ENCODE results near the gene FREM2. TPM values are rescaled to one million over a fixed set of nuclear protein-coding genes. Genes with fewer than 3 reads are reported as not detected.

Gene FREM2
- total RNA-seq, 1 donor from 2014 or later, result under 0.01 TPM

DNA sequence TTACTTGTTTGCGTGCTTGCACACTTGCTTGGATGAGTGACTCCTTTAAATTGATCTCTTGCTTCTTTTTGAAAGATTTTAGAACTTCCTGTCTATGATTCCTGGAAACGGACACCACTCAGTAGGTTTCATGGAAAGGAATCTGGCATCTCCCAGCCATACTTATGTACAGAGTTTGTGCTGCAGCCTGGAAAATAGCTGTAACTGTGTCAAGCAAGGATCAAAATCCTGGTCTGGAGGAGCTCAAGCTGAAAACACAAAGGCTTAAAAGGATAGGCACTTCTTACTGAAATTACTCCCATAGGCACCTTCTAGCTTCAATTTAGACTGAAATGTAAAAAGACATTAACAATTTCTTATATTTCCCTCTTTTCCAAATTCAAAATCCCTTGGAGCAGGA lies 1.4 kb upstream of the FREM2 start:
- DNase-seq (ENCODE audit: extremely low read depth, low read depth, low spot score), result no peak

DNA sequence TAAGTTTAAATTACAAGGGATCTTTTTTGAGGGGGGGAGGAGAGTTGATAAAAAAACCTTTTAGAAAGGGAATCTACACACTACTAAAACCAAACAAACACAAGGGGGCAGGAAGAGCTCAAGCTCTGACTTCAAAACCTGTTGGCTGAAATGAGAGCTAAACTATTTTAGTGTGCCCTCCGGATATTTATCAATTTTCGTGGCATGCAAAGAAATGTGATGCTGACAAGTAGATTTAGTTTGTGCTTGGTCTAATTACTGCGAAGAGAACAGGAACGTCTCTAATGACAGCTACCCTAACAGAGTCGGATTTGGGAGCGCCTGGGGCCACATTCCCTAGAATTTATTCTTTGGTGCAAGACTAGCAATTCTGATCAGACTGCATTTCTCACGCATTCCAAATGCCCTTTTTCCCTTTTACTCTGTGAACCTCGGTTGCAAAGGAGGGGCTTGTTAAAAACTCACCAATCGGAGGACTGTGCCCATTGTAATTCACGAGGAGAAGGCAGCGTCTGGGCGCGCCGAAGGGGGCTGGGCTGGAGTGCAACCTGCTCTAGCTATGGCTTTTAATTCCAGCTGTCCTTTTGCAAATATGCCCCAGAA lies 802 bp upstream of the FREM2 start:
- no peak for DNase-seq (ENCODE audit: extremely low read depth, low read depth, low spot score)

DNA sequence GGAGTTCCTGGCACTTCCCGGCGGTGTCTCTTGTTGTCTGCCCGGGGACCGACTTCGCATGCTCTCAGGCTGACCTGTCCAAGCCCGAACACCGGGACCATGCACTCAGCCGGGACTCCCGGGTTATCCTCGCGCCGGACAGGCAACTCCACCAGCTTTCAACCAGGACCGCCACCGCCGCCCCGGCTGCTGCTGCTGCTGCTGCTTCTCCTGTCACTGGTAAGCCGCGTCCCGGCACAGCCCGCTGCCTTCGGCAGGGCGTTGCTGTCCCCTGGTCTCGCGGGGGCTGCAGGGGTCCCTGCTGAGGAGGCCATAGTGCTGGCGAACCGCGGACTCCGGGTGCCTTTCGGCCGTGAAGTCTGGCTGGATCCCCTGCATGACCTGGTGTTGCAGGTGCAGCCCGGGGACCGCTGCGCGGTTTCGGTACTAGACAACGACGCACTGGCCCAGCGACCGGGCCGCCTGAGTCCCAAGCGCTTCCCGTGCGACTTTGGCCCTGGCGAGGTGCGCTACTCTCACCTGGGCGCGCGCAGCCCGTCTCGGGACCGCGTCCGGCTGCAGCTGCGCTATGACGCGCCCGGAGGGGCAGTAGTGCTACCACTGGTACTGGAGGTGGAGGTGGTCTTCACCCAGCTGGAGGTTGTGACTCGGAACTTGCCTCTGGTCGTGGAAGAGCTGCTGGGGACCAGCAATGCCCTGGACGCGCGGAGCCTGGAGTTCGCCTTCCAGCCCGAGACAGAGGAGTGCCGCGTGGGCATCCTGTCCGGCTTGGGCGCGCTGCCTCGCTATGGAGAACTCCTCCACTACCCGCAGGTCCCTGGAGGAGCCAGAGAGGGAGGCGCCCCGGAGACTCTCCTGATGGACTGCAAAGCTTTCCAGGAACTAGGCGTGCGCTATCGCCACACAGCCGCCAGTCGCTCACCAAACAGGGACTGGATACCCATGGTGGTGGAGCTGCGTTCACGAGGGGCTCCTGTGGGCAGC lies 661 bp downstream of the FREM2 start:
- DNase-seq (ENCODE audit: extremely low read depth, low read depth, low spot score), result no peak

DNA sequence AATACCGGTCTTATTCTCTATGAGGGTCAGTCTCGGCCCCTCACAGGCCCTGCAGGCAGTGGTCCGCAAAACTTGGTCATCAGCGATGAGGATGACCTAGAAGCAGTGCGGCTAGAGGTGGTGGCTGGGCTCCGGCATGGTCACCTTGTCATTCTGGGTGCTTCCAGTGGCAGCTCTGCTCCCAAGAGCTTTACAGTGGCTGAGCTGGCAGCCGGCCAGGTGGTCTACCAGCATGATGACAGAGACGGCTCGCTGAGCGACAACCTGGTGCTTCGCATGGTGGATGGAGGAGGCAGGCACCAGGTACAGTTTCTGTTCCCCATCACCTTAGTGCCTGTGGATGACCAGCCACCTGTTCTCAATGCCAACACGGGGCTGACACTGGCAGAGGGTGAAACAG lies 1.8 kb downstream of the FREM2 start:
- no peak for DNase-seq (ENCODE audit: extremely low read depth, low read depth, low spot score)

DNA sequence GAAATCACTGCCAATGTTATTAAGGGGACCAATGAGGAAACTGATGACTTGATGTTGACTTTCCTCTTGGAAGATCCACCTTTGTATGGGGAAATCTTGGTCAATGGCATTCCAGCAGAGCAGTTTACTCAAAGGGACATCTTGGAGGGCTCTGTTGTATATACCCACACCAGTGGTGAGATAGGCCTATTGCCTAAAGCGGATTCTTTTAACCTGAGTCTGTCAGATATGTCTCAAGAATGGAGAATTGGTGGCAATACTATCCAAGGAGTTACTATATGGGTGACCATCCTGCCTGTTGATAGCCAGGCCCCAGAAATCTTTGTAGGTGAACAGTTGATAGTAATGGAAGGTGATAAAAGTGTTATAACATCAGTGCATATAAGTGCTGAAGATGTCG lies 3.4 kb downstream of the FREM2 start:
- no peak for DNase-seq (ENCODE audit: extremely low read depth, low read depth, low spot score)

DNA sequence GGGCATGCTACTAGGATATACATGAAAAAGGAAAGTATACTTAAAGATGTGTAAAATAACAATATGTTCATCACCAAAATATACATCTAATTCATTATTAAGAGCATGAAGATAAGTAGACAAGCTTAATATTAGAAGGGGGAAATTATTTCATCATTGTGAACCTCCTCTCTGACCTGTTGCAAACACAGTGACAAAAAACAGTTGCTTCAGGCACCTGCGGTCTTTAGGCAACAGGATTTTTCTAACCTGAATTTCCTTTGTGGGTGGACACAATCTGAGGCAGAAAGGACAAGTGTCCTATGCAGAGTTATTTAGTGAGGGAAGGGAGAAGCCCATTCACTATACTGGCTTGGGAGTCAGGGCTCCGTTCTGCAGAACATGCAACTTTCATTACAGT lies 6.3 kb downstream of the FREM2 start:
- DNase-seq (ENCODE audit: extremely low read depth, low read depth, low spot score), result no peak

DNA sequence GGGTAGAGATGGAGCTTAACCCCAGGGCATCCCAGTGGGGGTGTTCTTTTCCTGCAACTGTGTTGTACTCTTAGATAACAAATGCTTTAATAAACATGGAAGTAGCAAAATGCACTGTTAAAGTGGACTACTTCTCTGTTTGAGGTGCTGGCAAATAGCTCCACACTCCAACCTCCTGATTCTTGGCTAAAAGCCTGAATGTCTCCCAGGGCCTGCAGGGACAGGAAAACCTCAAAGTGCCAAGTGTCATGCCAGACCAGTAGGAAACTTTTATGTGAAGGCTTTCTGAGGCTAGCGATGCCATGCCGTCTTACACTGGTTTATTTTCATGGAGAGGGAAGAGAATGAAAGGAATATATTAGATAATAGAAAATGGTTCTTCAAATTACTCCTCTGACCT lies 6.8 kb downstream of the FREM2 start:
- no peak for DNase-seq (ENCODE audit: extremely low read depth, low read depth, low spot score)

DNA sequence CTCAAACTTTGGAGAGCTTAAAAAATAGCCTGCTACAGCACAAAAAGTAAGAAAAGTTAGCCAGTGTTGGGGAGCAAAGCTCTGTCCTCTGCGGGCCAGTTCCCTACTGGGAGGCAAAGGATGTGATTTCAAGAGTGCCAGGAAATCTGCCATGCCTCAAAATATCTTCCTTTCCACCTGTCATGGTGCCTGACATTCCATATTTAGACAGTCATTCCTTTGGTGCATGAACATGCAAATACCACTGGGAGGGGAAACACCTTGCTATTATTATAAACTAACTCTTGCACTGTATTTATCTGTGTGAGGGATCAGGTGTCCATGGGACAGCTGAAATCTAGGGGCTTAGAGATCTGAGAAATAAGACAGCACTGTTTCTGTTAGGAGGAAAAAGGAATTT lies 10.3 kb downstream of the FREM2 start:
- no peak for DNase-seq (ENCODE audit: extremely low read depth, low read depth, low spot score)

DNA sequence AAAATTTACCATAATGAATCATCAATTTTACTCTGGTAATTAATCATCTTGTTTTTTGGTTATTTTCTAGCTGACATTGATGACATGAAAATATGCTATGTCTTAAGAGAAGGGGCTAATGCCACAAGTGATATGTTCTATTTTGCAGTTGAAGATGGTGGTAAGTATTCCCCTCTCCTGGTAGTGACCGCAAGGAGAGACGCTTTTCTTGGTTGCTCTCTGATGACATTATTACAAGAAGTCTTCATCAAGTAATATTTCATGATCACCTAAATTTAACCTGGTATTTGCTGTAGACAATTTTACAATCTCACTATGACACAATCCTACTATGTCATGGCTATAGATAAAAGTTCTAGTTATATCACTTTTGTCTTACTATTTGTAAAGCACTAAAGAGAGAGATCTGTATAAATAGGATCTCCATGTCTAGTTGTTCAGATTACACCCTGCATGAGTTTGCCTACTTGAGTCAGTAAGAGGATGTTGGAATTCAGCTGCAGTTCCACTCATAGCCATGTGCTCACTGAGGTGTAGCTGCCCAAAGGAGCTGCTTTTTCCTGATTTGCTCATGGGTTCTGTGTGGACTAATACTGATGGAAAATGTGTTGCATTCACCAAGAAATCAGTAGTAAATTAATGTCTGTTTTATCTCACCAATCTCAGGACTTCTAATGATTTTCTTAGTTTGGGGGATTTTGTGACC lies 10.9 kb downstream of the FREM2 start:
- DNase-seq (ENCODE audit: extremely low read depth, low read depth, low spot score), result no peak

DNA sequence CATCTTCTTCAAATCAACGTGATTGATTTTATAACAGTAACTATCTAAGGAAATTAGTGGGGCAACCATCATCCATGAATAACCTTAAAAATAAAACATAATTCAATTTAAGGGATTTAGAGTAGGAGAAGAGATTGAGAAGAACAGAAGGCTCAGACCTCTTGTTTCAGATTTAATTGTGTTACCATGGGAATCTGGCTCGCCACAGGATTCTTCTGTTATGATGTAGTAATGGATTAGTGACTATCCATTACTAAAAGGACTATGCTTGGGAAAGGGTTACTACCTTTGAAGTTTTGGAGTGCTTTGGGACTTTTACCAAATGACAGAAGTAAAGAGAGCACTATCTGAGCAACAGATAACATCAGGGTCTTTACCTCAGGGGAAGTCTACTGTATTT lies 13.2 kb downstream of the FREM2 start:
- no peak for DNase-seq (ENCODE audit: extremely low read depth, low read depth, low spot score)

DNA sequence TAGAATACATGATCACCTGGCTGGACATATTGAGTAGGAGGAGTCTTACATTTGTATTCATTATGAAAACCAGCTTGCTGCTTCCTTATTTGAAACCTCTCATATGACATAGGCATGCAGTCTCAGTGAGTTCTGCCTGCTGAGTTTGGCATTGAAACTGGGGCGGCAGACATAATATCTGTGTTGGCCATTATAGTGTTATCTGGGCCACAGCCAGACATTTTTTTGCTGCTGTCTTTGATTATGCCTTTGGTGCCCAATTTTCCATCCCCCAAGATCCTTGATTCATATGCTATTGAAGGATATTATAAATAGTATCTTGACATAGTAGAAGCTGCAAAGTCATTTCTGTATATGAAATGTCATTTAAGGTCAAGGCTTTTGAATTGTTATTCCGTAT lies 15.8 kb downstream of the FREM2 start:
- no peak for DNase-seq (ENCODE audit: extremely low read depth, low read depth, low spot score)

DNA sequence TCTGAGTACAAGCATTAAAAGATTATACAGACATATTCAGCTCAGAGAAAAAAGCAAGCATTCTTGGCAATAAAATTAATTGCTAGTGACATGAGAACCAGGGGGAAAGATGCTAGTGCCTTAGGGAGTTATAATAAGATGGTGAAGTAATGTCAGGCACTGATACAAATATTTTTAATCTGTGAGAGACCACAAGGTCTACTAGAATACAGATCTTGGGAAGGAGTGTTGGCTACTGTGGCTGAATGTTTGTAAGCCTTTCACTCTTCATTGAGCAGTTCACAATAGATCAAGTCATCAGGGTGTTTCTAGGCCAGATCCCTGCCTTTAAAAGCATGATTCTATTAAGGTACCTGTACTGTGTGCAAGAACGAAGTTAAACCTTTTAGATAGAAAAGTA lies 16.4 kb downstream of the FREM2 start:
- no peak for DNase-seq (ENCODE audit: extremely low read depth, low read depth, low spot score)

DNA sequence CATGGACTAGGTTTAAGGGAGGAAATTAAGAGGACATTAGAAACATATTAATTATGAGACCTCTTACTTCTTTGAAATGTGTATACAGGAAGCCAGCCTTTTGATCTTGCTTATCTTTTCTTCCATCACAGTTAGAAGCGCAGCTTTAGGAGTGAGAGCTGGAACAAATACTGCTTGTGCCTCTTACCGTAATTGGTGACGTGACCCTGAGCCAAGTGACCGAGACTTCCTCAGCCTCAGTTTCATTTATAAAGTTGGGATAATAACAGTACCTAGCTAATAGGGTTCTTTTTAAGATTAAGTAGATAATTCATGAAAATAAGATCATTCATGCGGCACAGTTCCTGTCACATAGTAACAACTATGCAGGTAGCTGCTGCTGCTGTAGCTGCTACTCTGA lies 18.5 kb downstream of the FREM2 start:
- DNase-seq (ENCODE audit: extremely low read depth, low read depth, low spot score), result no peak

DNA sequence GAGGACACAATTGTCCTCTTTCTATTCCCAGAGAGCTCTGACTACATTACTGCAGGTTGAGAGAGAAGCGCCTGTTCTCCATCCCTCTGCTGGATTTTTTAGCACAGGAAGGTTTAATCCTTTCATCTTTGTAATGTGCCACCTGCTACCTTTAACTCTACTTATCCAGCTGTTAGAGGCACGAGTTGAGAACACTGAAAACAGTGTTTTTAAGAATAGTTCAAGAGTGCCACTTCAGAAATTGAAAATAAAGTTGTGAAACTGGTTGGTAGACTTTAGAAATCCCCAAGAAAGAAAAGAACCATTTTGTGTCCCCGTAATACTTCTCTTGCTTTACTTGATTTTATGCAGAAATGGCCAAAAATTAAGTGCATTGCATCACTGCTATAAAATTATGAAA lies 20.6 kb downstream of the FREM2 start:
- DNase-seq (ENCODE audit: extremely low read depth, low read depth, low spot score), result no peak

DNA sequence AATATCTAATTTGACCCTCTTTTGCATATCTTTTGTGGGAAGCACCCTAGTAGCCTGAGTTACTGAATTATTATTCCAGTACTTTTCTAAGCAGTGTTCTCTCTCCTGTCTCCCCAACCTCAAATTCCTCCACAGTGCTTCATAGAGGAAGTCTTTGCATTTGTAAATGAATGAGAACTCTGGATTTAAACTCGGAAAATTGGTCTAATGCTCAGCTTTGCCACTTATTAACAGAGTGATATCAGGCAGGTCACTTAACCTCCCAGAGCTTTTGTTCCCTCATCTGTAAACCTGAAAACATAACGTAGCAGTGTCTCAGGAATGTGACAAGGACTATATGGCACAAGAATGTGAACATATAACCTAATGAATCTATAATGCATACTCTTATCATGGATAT lies 26.2 kb downstream of the FREM2 start:
- DNase-seq (ENCODE audit: extremely low read depth, low read depth, low spot score), result no peak

DNA sequence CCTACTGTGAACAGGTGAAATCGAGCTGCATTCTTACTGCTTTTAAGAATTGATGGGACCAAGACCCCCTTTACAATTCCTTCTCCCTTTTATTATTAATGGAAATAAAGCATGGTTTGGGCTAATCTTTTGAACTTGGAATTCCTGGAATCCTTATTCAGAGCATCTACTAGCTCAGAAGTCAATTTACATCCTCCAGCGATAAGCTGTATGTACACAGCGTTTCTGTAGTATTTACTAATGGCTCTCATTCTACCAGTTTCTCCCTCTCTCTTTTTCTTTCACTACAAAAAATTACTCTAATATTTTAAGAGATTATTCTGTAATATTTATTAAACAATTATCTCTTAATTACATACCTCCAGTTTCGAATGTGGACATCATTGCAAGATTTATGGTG lies 31.5 kb downstream of the FREM2 start:
- no peak for DNase-seq (ENCODE audit: extremely low read depth, low read depth, low spot score)

DNA sequence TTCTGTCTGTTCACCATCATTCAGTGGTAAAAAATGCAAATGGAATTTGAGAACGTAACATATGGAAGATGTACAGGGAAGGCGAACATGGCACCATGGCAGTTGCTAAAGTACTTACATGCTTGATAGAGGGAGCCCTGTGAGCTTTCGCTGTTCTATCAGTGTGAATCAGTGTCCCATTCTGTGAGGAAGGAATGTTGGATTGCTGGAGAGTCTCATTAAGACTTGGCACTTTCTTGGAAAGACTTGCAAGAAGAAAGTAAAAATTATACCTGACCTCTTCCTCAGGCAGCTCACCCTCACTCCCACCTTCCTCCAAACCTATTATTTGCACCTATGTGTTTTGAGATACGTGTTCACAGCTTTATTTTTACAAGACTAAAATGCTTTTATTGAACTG lies 43.5 kb downstream of the FREM2 start:
- DNase-seq (ENCODE audit: extremely low read depth, low read depth, low spot score), result no peak

DNA sequence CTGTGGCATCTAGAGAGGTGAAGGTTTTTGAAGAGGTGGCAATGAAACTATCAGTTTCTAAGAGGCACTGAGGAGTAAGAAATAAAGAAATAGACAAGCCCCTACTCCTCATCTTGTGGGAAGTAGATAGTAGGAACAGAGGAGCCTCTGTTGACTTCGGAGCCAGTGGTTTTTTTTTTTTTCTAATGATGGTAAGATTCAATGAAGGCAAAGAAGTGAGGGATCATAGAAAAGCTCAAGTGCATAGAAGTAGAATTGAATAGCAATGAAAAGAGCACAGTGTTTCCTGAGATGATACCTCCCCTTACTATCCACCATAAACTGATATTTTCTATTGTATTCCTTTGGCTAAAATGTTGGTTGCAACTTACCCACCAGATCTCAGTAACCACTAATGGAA lies 46.3 kb downstream of the FREM2 start:
- no peak for DNase-seq (ENCODE audit: extremely low read depth, low read depth, low spot score)

DNA sequence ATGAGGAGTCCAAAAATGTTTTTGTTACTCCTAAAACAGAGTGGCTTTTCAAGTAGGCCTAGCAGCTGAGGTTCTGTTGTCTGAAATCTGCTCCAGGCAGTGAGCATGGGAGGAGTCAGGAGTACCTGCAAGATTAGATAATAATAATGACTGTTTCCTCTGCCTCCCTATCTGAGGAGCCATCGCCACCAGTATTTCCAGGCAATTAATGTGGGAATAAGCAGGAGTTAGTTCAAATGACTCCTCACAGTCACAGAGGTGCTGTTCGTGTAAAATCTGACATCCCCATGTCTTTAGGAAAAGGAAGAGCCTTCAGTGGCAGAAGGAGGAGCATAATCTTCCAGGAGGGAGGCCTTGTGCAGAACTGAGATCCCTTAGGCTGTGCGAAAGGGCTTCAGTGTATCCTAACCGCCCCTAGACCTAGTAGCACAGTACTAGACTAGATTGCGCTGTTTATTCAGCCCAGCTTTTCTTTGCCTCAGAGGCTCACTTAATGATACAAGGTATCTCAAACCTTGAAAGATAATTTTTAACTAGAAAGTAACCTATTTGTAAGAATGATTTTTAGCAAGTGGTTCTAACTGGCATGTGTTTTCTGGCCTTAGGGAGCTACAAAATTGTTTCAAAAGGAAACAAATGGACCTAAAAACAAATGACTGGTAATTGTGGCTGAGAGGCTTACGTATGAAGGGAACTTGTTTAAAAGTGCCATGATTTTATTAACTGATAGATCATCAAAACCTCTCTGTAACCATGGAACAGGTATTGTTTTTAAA lies 49.0 kb downstream of the FREM2 start:
- DNase-seq (ENCODE audit: extremely low read depth, low read depth, low spot score), result no peak

DNA sequence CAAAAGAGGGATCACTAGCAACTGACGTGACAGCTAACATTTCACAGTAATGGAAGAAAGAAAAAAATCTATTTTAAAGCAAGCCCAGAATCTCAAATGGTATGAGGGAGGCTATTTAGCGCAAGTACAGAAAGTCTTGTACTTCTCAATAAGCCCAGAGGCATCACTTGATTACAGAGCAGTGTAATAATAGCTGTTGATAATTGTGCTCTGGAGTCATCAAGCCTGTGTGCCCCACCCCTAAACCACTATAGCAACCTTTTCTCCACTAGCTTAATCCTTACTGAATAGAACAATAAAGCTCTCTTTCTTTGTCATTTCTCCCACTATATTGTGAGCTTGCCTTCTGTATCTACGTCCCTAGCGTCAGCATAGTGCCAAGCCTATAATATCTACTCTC lies 56.6 kb downstream of the FREM2 start:
- no peak for DNase-seq (ENCODE audit: extremely low read depth, low read depth, low spot score)

DNA sequence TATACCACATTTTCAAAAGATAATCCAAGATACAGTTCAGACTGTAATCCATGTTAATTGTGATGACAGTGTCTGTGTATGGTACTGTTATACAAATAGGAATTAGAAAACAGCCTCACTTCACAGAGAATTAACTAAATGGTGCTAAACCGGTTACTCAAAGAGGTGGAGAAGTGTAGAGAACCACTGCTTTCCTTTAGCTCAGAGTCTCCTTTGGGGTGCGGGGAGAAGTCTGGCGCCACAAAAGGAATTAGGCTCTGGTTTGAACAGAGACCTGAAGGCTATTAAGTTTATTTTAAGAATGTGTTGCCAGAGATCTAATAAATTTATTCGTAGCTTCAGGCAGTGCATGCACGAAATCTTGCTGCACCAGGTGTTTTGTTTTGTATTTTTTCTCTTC lies 65.8 kb downstream of the FREM2 start:
- no peak for DNase-seq (ENCODE audit: extremely low read depth, low read depth, low spot score)
